HAP-1 (cell line): Measurements from ENCODE around the gene ABCC1.

Experiments used
- DNase-seq, 2 experiments: peaks; one replicate each; pipeline ENCODE4 v3.0.0-alpha.2; 2016 to 2020; ENCODE audit warnings: low spot score in 2 of 2
- H3K27me3 ChIP-seq: fragments of 250-450 bp; sonication (Bioruptor Pico); 2 replicates; pipeline ENCODE4 v1.5.1; 2020; ENCODE audit warnings: low read depth, mild to moderate bottlenecking, moderate library complexity
- H3K36me3 ChIP-seq: fragments of 250-450 bp; sonication (Bioruptor Pico); replicated peaks from 2 replicates; pipeline ENCODE4 v1.5.1; 2020; ENCODE audit warnings: mild to moderate bottlenecking
- H3K4me1 ChIP-seq: fragments of 250-450 bp; sonication (Bioruptor Pico); 2 replicates; pipeline ENCODE4 v1.5.1; 2020; ENCODE audit warnings: mild to moderate bottlenecking
- H3K4me3 ChIP-seq: fragments of 250-450 bp; sonication (Bioruptor Pico); 2 replicates; pipeline ENCODE4 v1.5.1; 2020; ENCODE audit warnings: mild to moderate bottlenecking, moderate library complexity
- H3K9me3 ChIP-seq: fragments of 250-450 bp; sonication (Bioruptor Pico); 2 replicates; pipeline ENCODE4 v1.5.1; 2020; ENCODE audit warnings: mild to moderate bottlenecking, moderate library complexity
- in situ Hi-C: fragments of 300-500 bp; cut with MboI; formaldehyde crosslinking; loops from 3 replicates; pipeline ENCODE4 v1.14.3; 2020; ENCODE audit warnings: low sequenced_read_pairs, inconsistent platforms, mixed read lengths

The ABCC1 gene

GRCh38 chr16:16113076-16113475, 163.7 kb downstream of the ABCC1 start:
- in situ Hi-C loops = no loop called here
- Histone ChIP-seq H3K36me3 (peaks cover 70% of the 10 kb centered on the region), H3K4me1 (no peaks in the 10 kb centered on the region), H3K4me3 (no peak overlapping the region), H3K27me3 (no peaks in the 10 kb centered on the region), H3K9me3 (no peaks in the 10 kb centered on the region)
- DNase-seq = no peak

- Histone ChIP-seq H3K36me3 (peaks cover 62% of the 10 kb centered on the region), H3K4me1 (no peaks in the 10 kb centered on the region), H3K27me3 (no peaks in the 10 kb centered on the region), H3K4me3 (no peak overlapping the region), H3K9me3 (no peaks in the 10 kb centered on the region)
- no peak for DNase-seq
- in situ Hi-C loops = no loop called here
Observed at GRCh38 chr16:16116841-16117240, 167.4 kb downstream of the ABCC1 start.

GRCh38 chr16:16118337-16118736, 168.9 kb downstream of the ABCC1 start:
- H3K27me3 ChIP-seq = no peaks in the 10 kb centered on the region
- H3K9me3 ChIP-seq = no peaks in the 10 kb centered on the region
- in situ Hi-C loops = no loop called here
- no peak for DNase-seq
- H3K4me3 ChIP-seq = no peak overlapping the region
- no peaks in the 10 kb centered on the region for H3K4me1 ChIP-seq
- peaks cover 53% of the 10 kb centered on the region for H3K36me3 ChIP-seq

- H3K9me3 ChIP-seq = 0 out of 2 replicates have a peak, but pooled peaks cover 3% of the 10 kb centered on the region
- H3K27me3 ChIP-seq = no peaks in the 10 kb centered on the region
- in situ Hi-C loops = loop anchor here (10.0 kb wide), 2 partner anchors 245 to 355 kb away; no protein-coding TSS in a partner anchor
- H3K4me1 ChIP-seq = no peaks in the 10 kb centered on the region
- peaks cover 50% of the 10 kb centered on the region for H3K36me3 ChIP-seq
- no peak for DNase-seq
- no peak overlapping the region for H3K4me3 ChIP-seq
Observed at GRCh38 chr16:16120044-16120381, 170.6 kb downstream of the ABCC1 start.

GRCh38 chr16:16120382-16121184, 171.2 kb downstream of the ABCC1 start:
- peaks cover 51% of the 10 kb centered on the region for H3K36me3 ChIP-seq

GRCh38 chr16:16121185-16121727, 171.8 kb downstream of the ABCC1 start:
- Histone ChIP-seq H3K4me1 (no peaks in the 10 kb centered on the region), H3K4me3 (no peak overlapping the region), H3K36me3 (peaks cover 57% of the 10 kb centered on the region), H3K9me3 (0 out of 2 replicates have a peak, but pooled peaks cover 3% of the 10 kb centered on the region), H3K27me3 (no peaks in the 10 kb centered on the region)
- no peak for DNase-seq
- in situ Hi-C loops = loop anchor here (10.0 kb wide), 2 partner anchors 246 to 356 kb away; no protein-coding TSS in a partner anchor

More at GRCh38 chr16:16120382-16121184, 171.2 kb downstream of the ABCC1 start:
- H3K9me3 ChIP-seq = 0 out of 2 replicates have a peak, but pooled peaks cover 3% of the 10 kb centered on the region
- in situ Hi-C loops = loop anchor here (10.0 kb wide), 2 partner anchors 246 to 356 kb away; no protein-coding TSS in a partner anchor
- no peaks in the 10 kb centered on the region for H3K27me3 ChIP-seq
- no peaks in the 10 kb centered on the region for H3K4me1 ChIP-seq
- DNase-seq = no peak
- no peak overlapping the region for H3K4me3 ChIP-seq

GRCh38 chr16:16122264-16122663, 172.8 kb downstream of the ABCC1 start:
- in situ Hi-C loops = loop anchor here (10.0 kb wide), 2 partner anchors 247 to 357 kb away; no protein-coding TSS in a partner anchor
- H3K36me3 ChIP-seq = peaks cover 51% of the 10 kb centered on the region

GRCh38 chr16:16124438-16124837, 175.0 kb downstream of the ABCC1 start:
- Histone ChIP-seq H3K27me3 (no peaks in the 10 kb centered on the region), H3K4me1 (no peaks in the 10 kb centered on the region), H3K36me3 (peaks cover 54% of the 10 kb centered on the region), H3K9me3 (0 out of 2 replicates have a peak, but pooled peaks cover 3% of the 10 kb centered on the region), H3K4me3 (no peak overlapping the region)
- in situ Hi-C loops = loop anchor here (10.0 kb wide), 2 partner anchors 250 to 360 kb away; no protein-coding TSS in a partner anchor
- no peak for DNase-seq

More at GRCh38 chr16:16122264-16122663, 172.8 kb downstream of the ABCC1 start:
- no peak for DNase-seq
- Histone ChIP-seq H3K27me3 (no peaks in the 10 kb centered on the region), H3K4me1 (no peaks in the 10 kb centered on the region), H3K9me3 (0 out of 2 replicates have a peak, but pooled peaks cover 3% of the 10 kb centered on the region), H3K4me3 (no peak overlapping the region)

- Histone ChIP-seq H3K9me3 (0 out of 2 replicates have a peak, but pooled peaks cover 3% of the 10 kb centered on the region), H3K4me1 (no peaks in the 10 kb centered on the region), H3K27me3 (no peaks in the 10 kb centered on the region), H3K4me3 (no peak overlapping the region), H3K36me3 (peaks cover 56% of the 10 kb centered on the region)
- in situ Hi-C loops = loop anchor here (10.0 kb wide), 2 partner anchors 250 to 360 kb away; no protein-coding TSS in a partner anchor
- no peak for DNase-seq
Observed at GRCh38 chr16:16124974-16125373, 175.6 kb downstream of the ABCC1 start.

- Histone ChIP-seq H3K27me3 (no peaks in the 10 kb centered on the region), H3K4me1 (no peaks in the 10 kb centered on the region), H3K4me3 (no peak overlapping the region), H3K36me3 (peaks cover 54% of the 10 kb centered on the region), H3K9me3 (0 out of 2 replicates have a peak, but pooled peaks cover 3% of the 10 kb centered on the region)
- in situ Hi-C loops = loop anchor here (10.0 kb wide), 2 partner anchors 252 to 362 kb away; no protein-coding TSS in a partner anchor
- no peak for DNase-seq
Observed at GRCh38 chr16:16126896-16127295, 177.5 kb downstream of the ABCC1 start.

- in situ Hi-C loops = loop anchor here (10.0 kb wide), 2 partner anchors 253 to 363 kb away; no protein-coding TSS in a partner anchor
- Histone ChIP-seq H3K9me3 (0 out of 2 replicates have a peak, but pooled peaks cover 3% of the 10 kb centered on the region), H3K4me1 (no peaks in the 10 kb centered on the region), H3K4me3 (no peak overlapping the region), H3K36me3 (peaks cover 51% of the 10 kb centered on the region), H3K27me3 (no peaks in the 10 kb centered on the region)
- peak; percentile 46 to 83 for DNase-seq
Observed at GRCh38 chr16:16127469-16128116, 178.2 kb downstream of the ABCC1 start.

- Histone ChIP-seq H3K36me3 (peaks cover 56% of the 10 kb centered on the region), H3K9me3 (no peaks in the 10 kb centered on the region), H3K4me3 (no peak overlapping the region), H3K27me3 (no peaks in the 10 kb centered on the region), H3K4me1 (no peaks in the 10 kb centered on the region)
- DNase-seq = no peak
- in situ Hi-C loops = no loop called here
Observed at GRCh38 chr16:16131204-16131603, 181.8 kb downstream of the ABCC1 start.

GRCh38 chr16:16131659-16132058, 182.2 kb downstream of the ABCC1 start:
- Histone ChIP-seq H3K4me3 (no peak overlapping the region), H3K36me3 (peaks cover 61% of the 10 kb centered on the region), H3K4me1 (no peaks in the 10 kb centered on the region), H3K9me3 (no peaks in the 10 kb centered on the region), H3K27me3 (no peaks in the 10 kb centered on the region)
- in situ Hi-C loops = no loop called here
- no peak for DNase-seq
